Measurements from ENCODE around the gene ITPKB.

The ITPKB gene

DNA sequence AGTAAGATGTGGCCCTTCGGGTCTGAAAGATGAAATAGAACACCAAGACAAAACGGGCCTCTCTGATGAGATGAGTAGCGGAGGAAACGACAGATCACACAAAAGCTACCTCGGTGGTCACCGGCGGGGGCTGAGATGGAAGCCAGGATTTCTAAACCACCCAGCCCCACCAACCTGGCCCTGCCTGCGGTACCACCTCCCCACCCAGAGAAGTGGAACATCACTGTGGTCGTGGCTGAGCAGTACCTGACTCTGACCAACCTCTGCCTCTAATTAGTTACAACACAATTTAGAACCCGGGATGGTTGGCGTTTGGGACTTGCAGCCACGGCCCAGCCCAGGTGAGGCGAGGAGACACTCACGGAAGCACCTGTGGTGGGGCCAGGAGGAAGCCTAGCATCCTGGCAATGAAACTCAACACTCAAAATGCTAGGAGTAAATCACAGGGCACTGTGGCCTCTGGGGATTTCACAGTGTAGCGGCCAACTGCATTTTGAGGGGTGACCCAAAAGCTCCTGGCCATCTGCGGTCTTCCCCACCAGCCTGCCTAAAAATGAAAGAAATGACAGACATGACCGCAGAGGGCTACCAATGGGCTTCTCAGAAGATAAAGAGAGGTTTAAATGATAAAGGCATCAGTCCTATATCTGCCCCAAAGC lies 73.4 kb downstream of the ITPKB start:
- DNase-seq (ENCODE audit: low read depth), result no peak

DNA sequence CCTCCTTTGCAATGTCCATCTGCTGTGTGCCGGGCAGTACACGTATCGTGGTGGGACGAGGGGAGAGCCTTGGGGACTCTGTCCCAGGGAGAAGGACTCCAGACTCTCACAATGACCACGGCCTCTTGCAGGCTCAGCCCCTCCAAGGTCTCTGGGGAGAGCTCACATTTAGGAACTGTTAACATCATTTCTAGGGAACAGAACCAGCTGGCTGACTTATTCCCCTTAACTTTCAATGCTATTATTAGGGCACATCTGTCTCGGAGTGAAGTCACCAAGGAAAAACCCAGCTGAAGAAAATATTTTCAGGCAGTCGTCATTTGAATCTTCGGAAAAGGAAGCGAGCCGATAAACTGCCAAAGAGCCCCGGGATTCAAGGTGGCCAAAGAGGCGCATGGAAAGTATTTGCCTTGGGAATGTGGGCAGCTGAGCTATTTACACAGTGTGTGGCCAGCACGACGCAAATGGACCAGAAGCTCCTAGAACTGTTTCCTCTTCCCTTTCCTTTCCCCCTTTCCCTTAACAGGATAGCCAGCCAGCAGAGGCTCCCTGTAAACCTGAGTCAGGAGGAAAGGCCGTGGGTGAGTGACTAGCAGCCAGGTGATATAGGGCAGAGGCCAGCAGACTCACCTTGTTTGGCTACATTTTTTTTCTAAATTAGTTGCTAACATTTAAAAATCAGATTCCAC lies 74.5 kb downstream of the ITPKB start:
- DNase-seq (ENCODE audit: low read depth), result peak; percentile 26

DNA sequence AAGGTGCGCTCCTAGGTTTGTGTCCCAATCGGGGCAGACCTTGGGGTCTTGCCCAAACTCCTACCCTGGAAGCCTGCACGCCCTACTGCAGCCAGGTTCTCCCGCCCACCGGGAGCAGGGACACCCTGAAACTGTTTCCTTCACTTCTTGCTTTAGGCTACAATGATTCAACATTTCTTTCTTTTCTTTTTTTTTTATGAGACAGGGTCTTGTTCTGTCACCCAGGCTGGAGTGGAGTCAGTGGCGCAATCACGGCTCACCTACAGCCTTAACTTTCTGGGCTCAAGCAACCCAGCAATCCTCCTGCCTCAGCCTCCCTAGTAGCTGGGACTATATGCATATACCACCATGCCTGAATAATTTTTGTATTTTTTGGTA lies 75.8 kb downstream of the ITPKB start:
- DNase-seq (ENCODE audit: low read depth), result no peak

DNA sequence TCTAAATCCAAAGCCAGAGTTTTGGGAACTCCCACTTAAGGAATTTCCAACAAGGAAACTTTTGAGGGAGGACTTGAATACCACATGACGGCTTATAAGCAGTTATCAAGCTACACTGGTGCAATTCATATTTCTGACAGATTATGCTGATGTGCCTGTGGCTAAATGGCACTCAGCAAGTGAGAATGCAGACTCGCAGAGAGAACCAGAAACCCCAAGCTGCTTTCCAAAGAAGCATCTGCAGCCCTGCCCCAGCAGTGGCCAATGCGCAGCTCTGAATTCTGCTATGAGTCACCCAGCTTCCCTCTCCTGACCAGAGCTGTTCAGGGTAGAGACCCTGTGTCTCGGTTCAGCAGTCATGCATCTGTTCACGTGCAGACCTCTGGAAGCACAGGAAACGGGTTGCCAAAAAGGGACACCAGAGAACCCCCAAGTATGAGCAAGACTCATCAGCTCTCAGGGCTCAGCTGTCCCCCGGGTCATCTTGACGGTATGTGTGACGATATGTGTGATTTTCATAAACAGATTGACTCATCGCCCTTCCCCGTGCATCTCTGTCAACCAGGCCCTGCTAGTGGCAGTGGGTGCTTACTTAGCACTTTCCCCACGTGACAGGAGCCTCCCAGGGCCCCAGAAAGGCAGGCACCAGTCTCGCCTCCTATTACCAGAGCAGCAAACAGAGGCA lies 76.3 kb downstream of the ITPKB start:
- peak; percentile 73 for DNase-seq (ENCODE audit: low read depth)

DNA sequence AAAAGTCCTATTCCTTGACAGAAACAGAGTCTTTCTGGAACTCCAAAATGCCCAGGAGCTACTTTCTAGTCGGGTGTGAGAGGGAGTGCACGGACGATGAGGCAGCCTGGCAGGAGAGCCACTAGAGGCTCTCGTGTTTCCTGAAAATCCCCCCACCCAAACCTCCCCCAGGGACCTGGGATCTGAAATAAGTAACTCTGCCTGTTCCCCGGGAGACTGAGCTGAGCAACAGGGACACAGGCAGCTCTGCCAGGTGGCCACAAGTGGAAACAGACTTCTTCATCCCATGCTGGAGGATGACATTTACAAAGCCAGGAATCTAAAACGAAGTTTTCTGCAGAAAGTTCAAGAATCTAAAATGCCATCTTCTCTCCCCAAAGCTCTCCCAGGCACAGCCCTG lies 77.1 kb downstream of the ITPKB start:
- no peak for DNase-seq (ENCODE audit: low read depth)

DNA sequence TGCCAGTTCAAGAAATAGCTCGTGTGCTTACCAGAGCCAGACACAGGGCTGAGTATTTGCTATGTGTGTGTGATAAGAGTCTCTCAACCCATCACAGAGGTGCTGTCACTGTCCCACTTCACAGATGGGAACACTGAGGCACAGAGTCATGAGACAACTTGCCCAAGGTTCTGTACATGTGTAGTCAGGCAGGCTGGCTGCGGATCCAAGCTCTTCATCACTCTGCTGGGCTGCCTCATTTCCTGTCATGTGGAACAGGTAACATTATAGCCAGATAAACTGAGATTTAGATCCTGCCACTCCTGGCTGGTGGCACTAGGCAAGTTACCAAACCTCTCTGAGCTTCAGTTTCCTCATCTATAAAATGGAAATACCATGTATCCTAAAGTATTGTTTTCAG lies 77.8 kb downstream of the ITPKB start:
- no peak for DNase-seq (ENCODE audit: low read depth)

DNA sequence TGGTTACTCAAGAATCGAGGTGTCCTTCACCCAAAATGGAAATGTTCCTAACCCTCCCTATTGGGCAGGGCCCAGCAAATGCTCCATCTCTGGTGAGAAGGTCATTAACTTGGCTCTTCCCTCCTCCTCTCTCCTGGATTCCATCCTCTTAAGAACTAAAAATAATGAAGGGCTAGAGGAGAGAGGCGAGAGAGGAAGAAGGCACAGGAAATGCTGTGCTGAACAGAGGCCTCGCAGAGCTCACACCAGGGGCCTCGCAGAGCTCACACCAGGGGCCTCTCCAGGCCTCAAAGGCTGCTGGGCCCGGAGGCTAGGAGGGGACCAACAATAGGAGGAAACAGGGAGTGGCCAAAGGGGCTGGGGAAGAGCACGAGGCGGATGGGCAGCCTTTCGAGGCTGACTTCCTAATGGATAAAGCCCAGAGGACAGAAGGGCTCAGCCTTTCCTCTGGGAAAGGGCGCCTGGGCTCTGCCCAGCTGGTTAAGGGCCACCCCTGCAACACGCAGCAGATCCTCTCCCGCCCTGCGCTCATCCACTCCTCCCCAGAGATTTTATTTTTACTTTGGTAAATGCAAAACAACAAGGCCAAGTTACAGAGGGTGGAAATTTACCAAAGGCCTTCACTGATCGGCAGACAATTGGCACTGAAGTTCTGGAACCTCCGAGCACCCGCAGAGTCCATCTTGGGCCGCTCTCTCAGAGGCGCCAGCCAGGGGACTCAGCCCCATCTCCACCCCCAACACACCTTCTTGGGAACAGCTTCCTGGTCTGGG lies 78.5 kb downstream of the ITPKB start:
- no peak for DNase-seq (ENCODE audit: low read depth)

DNA sequence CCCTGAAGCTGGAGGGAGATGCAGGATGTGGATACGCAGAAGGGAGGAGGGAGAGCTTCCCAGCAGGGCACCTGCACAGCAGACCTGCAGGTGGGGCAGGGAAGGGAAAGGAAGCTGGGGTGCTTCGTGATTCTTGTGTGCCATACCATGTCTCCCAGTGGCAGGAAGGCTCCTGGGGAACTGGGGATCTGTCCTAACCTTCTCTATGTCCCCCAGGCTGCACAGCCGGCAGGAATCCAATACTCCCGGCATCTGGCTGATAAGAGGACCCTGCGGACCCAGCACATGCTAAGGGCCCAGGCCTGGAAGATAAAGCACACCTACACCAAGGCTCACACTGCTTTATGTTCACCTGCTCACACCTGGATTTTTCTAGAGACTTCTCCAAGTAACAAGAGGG lies 79.4 kb downstream of the ITPKB start:
- no peak for DNase-seq (ENCODE audit: low read depth)

DNA sequence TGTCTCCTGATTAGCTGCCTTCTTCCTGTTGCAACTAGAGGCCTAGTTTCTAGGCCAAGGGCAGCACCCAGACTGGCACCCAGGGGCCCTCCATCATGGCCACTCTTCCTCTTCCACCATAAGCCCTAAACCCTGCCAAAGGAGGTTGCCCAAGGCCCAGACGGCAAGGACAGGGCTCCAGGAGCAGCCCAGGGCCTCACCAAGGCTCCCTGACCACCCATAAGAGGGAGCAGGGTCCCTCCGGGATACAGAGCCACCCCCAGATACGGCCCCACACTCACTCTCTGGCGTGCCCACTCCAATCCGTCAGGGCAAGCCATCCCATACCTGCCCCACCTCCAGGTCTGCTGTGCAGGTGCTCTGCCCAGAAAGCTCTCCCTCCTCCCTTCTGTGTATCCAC lies 79.9 kb downstream of the ITPKB start:
- no peak for DNase-seq (ENCODE audit: low read depth)

DNA sequence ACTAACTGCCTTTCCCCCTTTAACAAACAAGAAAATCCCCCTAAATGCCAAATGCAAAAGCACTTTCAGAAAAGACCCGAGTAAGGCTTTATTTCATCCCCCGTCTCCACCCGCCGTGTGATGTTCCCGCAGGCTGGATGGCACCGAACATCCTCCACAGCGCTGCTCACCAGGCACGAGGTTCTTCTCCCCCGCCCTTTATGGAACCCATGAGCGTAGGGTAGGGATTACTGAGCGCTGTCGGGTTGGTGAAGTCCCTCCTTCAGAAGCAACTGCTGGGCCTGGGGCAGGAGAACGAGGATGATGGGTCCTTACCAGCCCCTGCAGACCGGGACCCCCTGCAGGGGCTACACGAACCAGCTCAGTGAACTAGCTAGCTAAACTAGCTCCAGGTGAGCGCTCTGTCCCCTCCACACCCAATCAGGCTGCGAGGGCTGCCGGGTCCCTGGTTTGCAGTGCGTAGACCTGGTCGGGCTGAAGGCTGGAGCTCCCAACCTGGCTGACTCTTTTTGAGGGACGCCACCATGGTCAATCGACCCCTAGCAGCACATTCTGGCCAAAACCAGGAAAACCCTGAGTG lies 80.4 kb downstream of the ITPKB start:
- DNase-seq (ENCODE audit: low read depth), result no peak

DNA sequence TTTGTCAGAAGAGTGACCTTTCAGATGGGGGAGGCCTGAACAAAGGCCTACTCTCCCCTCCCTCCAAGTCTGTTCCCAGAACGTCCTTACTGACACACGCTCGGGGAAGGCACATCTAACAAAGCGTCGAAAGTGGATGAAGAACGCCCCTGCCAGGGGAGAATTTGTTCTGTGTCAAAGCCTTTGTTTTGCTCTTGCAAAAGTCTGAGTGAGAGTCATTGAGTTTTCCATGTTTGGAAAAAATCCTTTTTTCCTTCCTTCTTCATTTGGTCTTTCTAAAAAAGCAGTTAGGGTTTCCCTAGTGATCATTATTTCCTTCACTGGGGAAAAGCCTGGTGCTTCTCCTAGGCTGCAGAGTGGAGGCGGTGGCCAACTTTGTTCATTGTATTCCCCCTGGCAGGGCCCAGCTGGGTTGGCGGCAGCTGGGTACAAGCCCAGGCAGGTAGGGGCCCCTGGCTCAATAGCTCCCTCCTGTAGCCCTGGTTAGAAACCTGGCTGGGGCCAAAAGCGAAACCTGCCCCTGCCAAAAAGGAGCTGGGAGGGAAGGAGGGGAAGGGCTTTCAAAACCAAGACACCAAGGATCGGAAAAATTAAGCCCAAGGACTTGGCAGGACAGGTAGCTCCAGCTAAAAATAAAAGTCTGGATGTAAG lies 81.1 kb downstream of the ITPKB start:
- DNase-seq (ENCODE audit: low read depth), result no peak

DNA sequence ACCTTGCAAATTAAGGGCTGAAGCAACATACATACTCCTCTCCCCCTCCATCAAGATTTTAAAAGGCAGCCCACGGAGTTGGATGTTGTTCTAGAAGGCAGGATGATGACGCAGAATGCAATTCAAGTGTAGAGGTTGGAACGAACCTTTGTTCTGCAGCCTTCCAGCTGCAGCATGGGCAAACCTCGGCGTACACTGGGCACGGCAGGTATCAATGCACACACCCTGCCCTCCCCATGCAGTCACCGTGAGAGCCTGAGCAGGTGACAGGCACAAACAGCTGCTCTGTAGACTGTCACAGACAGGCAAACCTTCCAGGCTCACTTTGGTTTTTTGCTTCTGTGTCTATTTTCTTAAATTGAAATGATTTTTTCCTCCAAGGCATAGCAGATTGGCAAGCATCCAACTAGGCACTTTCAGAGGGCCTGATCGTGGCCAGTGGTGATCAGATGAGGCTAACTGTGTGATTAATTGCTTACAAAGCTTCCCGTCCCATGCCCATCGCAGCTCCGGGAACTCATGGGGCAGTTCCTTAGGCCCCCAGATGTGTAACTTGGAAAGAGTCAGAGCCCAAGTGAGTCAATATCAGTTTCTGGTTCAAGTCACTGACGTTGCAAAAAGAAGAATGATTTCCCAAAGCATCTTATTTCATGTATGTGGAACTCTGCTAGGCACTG lies 82.3 kb downstream of the ITPKB start:
- DNase-seq (ENCODE audit: low read depth), result peak; percentile 78

DNA sequence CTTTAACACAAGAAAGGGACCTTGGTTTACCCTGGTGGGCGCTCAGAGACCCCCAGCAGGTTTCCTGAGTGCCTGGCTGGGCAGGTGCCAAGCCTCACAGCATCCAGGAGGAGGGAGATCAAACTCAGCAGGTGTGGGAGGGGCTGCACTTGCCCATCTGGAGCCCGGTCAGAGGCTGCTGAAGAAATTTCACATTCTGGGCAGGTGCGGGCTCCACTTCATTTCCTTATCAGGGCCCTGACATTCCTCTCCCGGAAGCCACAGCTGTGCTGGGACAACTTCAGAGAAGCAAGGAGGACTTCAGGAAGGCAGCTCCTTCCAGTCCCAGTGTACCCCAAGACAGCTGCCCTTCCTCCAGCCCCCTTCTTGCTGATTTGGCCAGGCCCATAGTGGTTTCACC lies 82.9 kb downstream of the ITPKB start:
- no peak for DNase-seq (ENCODE audit: low read depth)

DNA sequence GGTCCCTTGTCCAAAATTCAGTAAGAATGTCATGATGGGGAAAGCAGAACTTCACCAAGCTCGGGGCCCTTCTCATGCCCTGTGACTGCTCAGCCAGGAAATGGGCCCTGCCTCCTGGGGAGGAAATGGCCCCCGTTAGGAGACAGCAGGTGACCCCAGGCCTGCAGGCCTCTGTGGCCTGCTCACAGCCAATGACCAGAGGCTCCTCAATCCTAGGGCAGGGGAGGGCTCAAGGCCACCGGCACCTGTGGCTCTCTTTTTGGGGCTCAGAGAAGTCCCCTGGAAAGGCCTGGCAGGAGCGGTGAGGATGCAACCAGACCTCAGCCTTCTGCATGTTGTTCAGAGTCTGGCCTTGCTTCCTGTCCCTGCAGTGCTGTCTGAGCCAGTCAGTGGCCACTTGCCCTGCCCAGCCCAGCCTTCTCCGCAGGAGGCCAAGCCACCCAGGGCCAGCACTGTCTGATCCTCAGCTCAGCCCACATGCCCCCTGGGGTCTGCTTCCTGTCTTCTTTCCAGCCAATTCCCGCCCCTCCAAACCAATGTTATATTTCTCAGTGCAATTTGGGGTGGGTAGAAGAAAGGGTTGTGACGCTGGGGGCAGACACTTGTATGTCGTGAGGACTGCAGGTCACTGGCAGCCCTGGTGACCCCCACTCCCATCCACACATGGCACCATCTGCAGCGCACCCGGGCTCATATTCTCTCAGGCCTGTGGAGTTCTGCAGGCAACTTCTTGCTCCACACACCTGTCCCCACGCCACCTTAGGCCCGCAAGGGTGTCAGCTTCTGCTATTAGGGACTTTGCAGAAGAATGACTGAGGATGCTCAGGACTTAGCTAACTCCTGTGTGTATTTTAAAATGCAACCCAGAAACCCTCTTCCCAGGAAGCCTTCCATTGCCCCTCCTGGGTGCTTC lies 83.6 kb downstream of the ITPKB start:
- DNase-seq (ENCODE audit: low read depth), result no peak

DNA sequence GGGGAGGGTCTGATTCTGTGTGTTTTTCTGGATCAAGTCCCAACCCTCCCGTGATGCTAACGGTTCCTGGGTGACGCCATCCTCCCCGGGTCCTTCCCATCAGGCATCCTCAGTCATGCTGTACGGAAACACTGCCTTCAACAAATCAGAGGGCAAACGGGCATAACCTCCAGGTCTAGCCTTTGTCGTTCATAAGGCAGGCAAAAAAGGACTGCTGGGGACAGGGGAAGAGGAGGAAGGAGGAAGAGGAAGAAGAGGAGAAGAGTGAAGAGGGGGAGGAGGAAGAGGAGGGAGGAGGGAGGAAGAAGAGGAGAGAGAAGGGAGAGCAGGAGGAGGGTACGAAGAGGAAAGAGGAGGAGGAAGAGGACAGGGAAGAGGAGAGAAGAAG lies 84.4 kb downstream of the ITPKB start:
- DNase-seq (ENCODE audit: low read depth), result no peak

DNA sequence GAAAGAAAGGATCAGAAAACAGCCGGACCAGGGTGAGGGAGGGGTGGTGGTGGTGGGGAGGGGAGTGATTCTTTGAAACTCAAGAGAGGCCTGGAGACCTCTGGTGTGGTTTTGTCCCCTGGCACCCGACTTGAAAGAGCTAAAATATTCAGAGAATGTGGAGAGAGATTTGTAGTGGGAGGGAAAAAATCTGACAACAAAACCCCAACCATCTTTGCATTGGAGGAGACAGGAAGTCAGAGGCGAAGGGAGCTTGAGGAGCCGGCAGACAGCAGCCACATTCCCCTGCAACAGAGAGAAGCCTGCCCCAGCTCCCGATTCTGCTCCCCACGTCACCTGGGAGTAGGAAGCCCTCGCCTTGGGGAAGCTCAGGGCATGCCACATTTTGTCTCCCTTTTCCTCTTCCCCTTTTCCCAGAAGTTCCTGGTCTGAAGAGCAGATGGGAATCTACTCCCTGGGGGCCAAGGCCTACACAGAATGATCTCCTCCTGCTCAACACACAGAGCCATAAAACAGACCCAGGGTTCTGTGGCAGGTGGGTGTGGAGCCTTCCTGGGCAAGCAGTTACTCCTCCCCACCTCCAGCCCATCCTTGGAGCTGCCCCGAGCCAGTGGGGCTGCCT lies 84.9 kb downstream of the ITPKB start:
- no peak for DNase-seq (ENCODE audit: low read depth)

DNA sequence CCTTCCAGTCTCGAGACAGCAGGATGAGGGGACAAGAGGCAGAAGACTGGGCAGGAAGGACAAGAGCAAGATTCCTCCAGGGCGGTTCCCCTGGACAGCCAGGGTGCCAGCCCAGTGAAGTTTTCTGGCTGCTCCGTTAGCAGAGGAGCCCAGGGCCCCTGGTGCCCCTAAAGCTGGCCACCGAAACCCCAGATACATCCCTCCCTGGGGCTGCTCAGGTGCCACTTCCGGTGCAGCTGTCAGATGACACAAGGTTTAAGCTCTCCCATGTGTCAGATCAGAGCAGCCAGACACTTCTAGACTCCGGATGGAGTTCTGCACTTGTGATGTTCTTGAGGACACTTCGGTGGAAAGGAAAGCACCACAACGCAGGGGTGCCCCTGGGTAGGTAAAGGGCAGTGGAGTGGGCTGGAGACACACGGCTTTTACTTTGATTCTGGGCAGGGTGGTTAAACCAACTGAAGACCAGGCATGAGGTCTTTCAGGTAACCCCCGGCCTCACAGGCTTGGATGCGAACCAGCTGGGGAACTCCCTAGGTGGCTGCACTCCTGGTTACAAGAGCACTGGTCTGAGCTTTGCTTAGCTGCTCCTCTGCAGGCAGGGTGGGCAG lies 85.7 kb downstream of the ITPKB start:
- no peak for DNase-seq (ENCODE audit: low read depth)

DNA sequence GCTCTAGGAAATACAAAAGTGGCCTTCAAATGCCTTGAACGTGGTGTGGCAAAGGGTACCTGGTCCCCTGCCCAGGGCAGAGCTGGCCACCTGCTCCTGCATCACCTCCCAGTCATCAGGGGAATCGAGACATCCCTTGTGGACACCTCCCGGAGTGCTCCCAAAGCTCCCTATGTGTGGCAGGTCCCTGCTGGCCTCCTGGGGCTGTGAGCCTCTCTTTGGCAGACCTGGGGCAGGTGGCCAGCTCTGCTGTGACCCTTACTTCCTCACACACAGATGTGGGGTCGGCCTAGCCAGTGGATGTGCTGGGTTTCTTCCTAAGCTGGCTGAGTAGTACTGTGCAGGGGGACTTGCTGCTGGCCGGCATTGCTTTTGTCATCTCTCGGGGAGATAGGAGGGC lies 86.5 kb downstream of the ITPKB start:
- DNase-seq (ENCODE audit: low read depth), result no peak

DNA sequence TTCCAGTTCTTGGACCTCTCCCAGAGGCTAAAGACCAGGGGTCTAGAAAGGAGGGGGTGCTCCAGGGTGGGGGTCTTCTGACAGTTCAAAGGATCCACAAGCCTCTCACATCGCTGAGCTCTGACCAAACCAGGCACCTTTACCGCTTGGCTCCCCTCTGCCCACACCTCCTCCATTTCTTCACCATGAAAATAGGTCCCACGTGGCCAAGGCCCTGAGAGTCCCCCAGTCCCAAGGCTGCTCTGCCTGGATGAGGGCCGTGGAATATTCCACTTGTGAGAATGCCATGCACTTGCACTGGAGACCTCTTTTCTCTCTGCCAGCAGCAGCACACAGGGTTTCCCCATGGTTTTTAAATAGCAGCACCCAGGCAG lies 87.4 kb downstream of the ITPKB start:
- no peak for DNase-seq (ENCODE audit: low read depth)
